Measurements from ENCODE around the gene SLC27A2. TPM values are rescaled to one million over a fixed set of nuclear protein-coding genes. Genes with fewer than 3 reads are reported as not detected.

The SLC27A2 gene
- total and polyA plus RNA-seq, 2 experiments from 2014 or later = not detected

DNA sequence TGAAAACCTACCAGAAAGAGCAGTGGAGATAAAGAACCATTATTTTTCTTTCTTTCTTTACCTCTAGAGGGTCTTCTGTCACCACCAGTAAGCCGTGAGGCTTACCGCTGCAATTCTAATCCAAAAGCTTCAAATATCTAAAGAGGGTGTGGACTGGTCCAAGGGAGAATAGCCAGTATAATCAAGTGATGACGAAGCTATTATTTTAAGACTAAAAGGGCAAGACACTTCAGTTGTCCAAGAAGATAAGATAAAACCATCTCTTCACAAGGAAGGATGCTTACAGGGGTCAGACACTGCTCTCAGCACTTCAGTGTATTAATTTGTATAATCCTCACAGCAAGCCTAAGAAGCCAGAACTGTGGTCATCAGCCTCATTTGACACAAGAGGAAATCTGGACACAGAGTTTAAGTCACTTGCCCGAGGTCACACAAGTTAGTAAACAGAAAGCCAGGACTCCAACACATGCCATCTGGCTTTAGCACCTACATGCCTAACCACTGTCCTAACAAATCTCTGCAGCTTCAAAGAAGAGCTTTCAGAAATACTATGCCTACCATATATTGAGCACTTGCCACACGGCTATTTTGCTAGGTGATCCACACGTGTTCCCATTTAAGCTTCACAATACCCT lies 68.9 kb downstream of the SLC27A2 start:
- Histone ChIP-seq H3K4me2 (ENCODE audit: unreplicated experiment) (no peak overlapping the region), H3K9me2 (ENCODE audit: insufficient read depth) (no peaks in the 10 kb centered on the region), H3K9me3 (ENCODE audit: low read depth) (no peaks in the 10 kb centered on the region), H2AFZ (no peak overlapping the region), H3F3A (ENCODE audit: insufficient read depth) (no peaks in the 10 kb centered on the region), H3K4me1 (ENCODE audit: insufficient read depth) (no peaks in the 10 kb centered on the region), H3K9ac (no peak overlapping the region), H3K27ac (no peak overlapping the region), H3K36me3 (ENCODE audit: low read depth) (no peaks in the 10 kb centered on the region), H3K27me3 (replicated peaks; ENCODE audit: insufficient read depth) (peaks cover 42% of the 10 kb centered on the region; the same call in 1 of the 2 replicates), H3K79me2 (ENCODE audit: insufficient read depth) (no peaks in the 10 kb centered on the region), H3K4me3 (no peak overlapping the region), H4K20me1 (ENCODE audit: insufficient read depth) (no peaks in the 10 kb centered on the region)
- no peak for TF ChIP-seq EZH2phosphoT487 (IDR thresholded peaks at IDR 0.05; ENCODE audit: insufficient read depth, low read depth)
- TF ChIP-seq EZH2 (IDR thresholded peaks at IDR 0.05; ENCODE audit: insufficient read depth, poor library complexity, severe bottlenecking) = no peak
- 38 to 39% methylated on average over 6 of the region's 6 CpGs for whole genome bisulfite sequencing, 2 experiments (ENCODE audit: low coverage in 1 of 2, low lambda C conversion rate in 2 of 2, missing lambda C conversion rate in 2 of 2)
- DNase-seq = no peak
- in situ Hi-C loops (cut with MboI) = no loop called here

GRCh38 chr15:50251638-50252182 lies 69.7 kb downstream of the SLC27A2 start:
- Histone ChIP-seq H3K4me1 (ENCODE audit: insufficient read depth) (no peaks in the 10 kb centered on the region), H3K36me3 (ENCODE audit: low read depth) (no peaks in the 10 kb centered on the region), H2AFZ (no peak overlapping the region), H3K79me2 (ENCODE audit: insufficient read depth) (no peaks in the 10 kb centered on the region), H3K4me3 (no peak overlapping the region), H3K9ac (no peak overlapping the region), H3K9me3 (ENCODE audit: low read depth) (no peaks in the 10 kb centered on the region), H4K20me1 (ENCODE audit: insufficient read depth) (no peaks in the 10 kb centered on the region), H3K27ac (no peak overlapping the region), H3F3A (ENCODE audit: insufficient read depth) (no peaks in the 10 kb centered on the region), H3K27me3 (replicated peaks; ENCODE audit: insufficient read depth) (peaks cover 42% of the 10 kb centered on the region; the same call in 1 of the 2 replicates), H3K4me2 (ENCODE audit: unreplicated experiment) (no peak overlapping the region), H3K9me2 (ENCODE audit: insufficient read depth) (no peaks in the 10 kb centered on the region)
- no peak for DNase-seq
- TF ChIP-seq EZH2 (IDR thresholded peaks at IDR 0.05; ENCODE audit: insufficient read depth, poor library complexity, severe bottlenecking) = no peak
- 74 to 77% methylated on average over 11 of the region's 11 CpGs for WGBS, 2 experiments (ENCODE audit: low coverage in 1 of 2, low lambda C conversion rate in 2 of 2, missing lambda C conversion rate in 2 of 2)
- in situ Hi-C loops (cut with MboI) = no loop called here

GRCh38 chr15:50252556-50252955 lies 70.6 kb downstream of the SLC27A2 start:
- H4K20me1 ChIP-seq (ENCODE audit: insufficient read depth) = no peaks in the 10 kb centered on the region
- no peaks in the 10 kb centered on the region for H3K79me2 ChIP-seq (ENCODE audit: insufficient read depth)
- H3K4me2 ChIP-seq (ENCODE audit: unreplicated experiment) = no peak overlapping the region
- no peak overlapping the region for H3K9ac ChIP-seq
- TF ChIP-seq EZH2 (IDR thresholded peaks at IDR 0.05; ENCODE audit: insufficient read depth, poor library complexity, severe bottlenecking) = no peak
- TF ChIP-seq EZH2phosphoT487 (IDR thresholded peaks at IDR 0.05; ENCODE audit: insufficient read depth, low read depth) = no peak
- H3K4me3 ChIP-seq = no peak overlapping the region
- H3K9me2 ChIP-seq (ENCODE audit: insufficient read depth) = no peaks in the 10 kb centered on the region
- no peaks in the 10 kb centered on the region for H3K36me3 ChIP-seq (ENCODE audit: low read depth)
- no peaks in the 10 kb centered on the region for H3K9me3 ChIP-seq (ENCODE audit: low read depth)
- in situ Hi-C loops (cut with MboI) = no loop called here
- DNase-seq = no peak
- WGBS, 2 experiments (ENCODE audit: low coverage in 1 of 2, low lambda C conversion rate in 2 of 2, missing lambda C conversion rate in 2 of 2) = 65 to 75% methylated on average over 11 of the region's 11 CpGs
- H3F3A ChIP-seq (ENCODE audit: insufficient read depth) = no peaks in the 10 kb centered on the region
- no peaks in the 10 kb centered on the region for H3K4me1 ChIP-seq (ENCODE audit: insufficient read depth)
- H3K27me3 ChIP-seq (replicated peaks; ENCODE audit: insufficient read depth) = peaks cover 41% of the 10 kb centered on the region; the same call in 1 of the 2 replicates
- no peak overlapping the region for H2AFZ ChIP-seq
- H3K27ac ChIP-seq = no peak overlapping the region

- Histone ChIP-seq H3K9ac (no peak overlapping the region), H3K27me3 (replicated peaks; ENCODE audit: insufficient read depth) (peaks cover 15% of the 10 kb centered on the region; the same call in 1 of the 2 replicates), H3F3A (ENCODE audit: insufficient read depth) (no peaks in the 10 kb centered on the region), H3K9me3 (ENCODE audit: low read depth) (no peaks in the 10 kb centered on the region), H4K20me1 (ENCODE audit: insufficient read depth) (no peaks in the 10 kb centered on the region), H2AFZ (no peak overlapping the region), H3K4me1 (ENCODE audit: insufficient read depth) (no peaks in the 10 kb centered on the region), H3K27ac (no peak overlapping the region), H3K36me3 (ENCODE audit: low read depth) (no peaks in the 10 kb centered on the region), H3K4me3 (no peak overlapping the region), H3K79me2 (ENCODE audit: insufficient read depth) (no peaks in the 10 kb centered on the region), H3K4me2 (ENCODE audit: unreplicated experiment) (no peak overlapping the region), H3K9me2 (ENCODE audit: insufficient read depth) (no peaks in the 10 kb centered on the region)
- in situ Hi-C loops (cut with MboI) = no loop called here
- WGBS, 2 experiments (ENCODE audit: low coverage in 1 of 2, low lambda C conversion rate in 2 of 2, missing lambda C conversion rate in 2 of 2) = 54% methylated on average over 5 of the region's 5 CpGs
- TF ChIP-seq EZH2phosphoT487 (IDR thresholded peaks at IDR 0.05; ENCODE audit: insufficient read depth, low read depth) = no peak
- TF ChIP-seq EZH2 (IDR thresholded peaks at IDR 0.05; ENCODE audit: insufficient read depth, poor library complexity, severe bottlenecking) = no peak
- peak; percentile 51 for DNase-seq
Observed at GRCh38 chr15:50256188-50257041, 74.4 kb downstream of the SLC27A2 start.
